BJ (cell line): ENCODE data around the gene PATZ1. TPM values are rescaled to one million over a fixed set of nuclear protein-coding genes. Genes with fewer than 3 reads are reported as not detected.

ENCODE experiments used
- CTCF ChIA-PET: fragments of 350-600 bp; formaldehyde crosslinking; extraction: SDS; loops from one replicate; lab custom pipeline; 2021; ENCODE audit warnings: antibody characterized with exemption, inconsistent platforms; lab: Yijun Ruan, JAX
- POLR2A ChIA-PET: fragments of 300-600 bp; sonication (Branson Sonifier 250); formaldehyde crosslinking; extraction: SDS; loops from one replicate; lab custom pipeline; 2021; ENCODE audit warnings: antibody characterized with exemption; lab: Charles Lee
- DNase-seq: peaks from one replicate; pipeline ENCODE4 v3.0.0-alpha.2; 2011; ENCODE audit warnings: low read depth
- H3K27me3 ChIP-seq: 2 replicates; pipeline ENCODE4 v1.6.0; 2011; ENCODE audit warnings: low read length; ENCODE audit not compliant: control insufficient read depth, insufficient read depth
- H3K36me3 ChIP-seq: 2 replicates; pipeline ENCODE4 v1.5.1; 2011; ENCODE audit warnings: low read length; ENCODE audit not compliant: control insufficient read depth, insufficient read depth
- H3K4me3 ChIP-seq: 2 replicates; pipeline ENCODE4 v1.5.1; 2011; ENCODE audit warnings: low read depth, mild to moderate bottlenecking, control low read depth, low read length
- polyA plus RNA-seq: library from polyadenylated mRNA; depleted of rRNA; stranded (reverse); fragments of >200 nt; gene quantifications from 2 replicates; pipeline ENCODE4 v1.2.3, GENCODE V29; 2011
- TF ChIP-seq, protein P1 (sequence below): IDR thresholded peaks from 2 replicates; pipeline ENCODE4 v1.5.1; 2011; ENCODE audit warnings: low read depth, mild to moderate bottlenecking, control low read depth, inconsistent platforms, low read length, moderate library complexity; ENCODE audit not compliant: insufficient read depth

Gene PATZ1
- polyA plus RNA-seq, 1 experiment = 10.1 TPM

DNA sequence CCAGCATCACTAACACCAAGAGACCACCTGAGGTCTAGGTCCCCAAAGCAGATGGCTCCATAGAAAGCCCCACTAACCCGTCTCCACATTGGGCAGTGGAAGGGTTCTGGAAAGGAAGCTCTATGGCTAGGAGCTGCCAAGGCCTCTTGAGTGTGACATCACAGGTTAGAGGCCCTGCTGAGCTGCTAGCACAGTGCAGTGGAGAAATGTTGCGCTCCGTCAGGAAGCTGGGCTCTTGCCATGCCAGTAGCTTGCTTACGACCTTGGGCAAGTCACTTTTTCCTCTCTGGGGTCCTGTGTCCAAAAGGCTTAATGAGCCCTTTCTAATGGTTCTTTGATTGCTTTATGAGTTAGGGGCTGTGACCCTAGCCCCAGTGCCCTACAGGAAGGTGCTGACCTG is 64.4 kb downstream of the PATZ1 start:
- DNase-seq = no peak
- Histone ChIP-seq H3K36me3 (peaks cover 16% of the 10 kb centered on the region), H3K27me3 (no peaks in the 10 kb centered on the region), H3K4me3 (no peak overlapping the region)
- POLR2A ChIA-PET = no interaction called here
- CTCF ChIA-PET = interaction anchor here (0.6 to 5.7 kb wide), 5 partner anchors 7 to 130 kb away, joined by 3 to 64 read pairs (median 4); no protein-coding TSS in a partner anchor
- TF ChIP-seq, protein P1, sequence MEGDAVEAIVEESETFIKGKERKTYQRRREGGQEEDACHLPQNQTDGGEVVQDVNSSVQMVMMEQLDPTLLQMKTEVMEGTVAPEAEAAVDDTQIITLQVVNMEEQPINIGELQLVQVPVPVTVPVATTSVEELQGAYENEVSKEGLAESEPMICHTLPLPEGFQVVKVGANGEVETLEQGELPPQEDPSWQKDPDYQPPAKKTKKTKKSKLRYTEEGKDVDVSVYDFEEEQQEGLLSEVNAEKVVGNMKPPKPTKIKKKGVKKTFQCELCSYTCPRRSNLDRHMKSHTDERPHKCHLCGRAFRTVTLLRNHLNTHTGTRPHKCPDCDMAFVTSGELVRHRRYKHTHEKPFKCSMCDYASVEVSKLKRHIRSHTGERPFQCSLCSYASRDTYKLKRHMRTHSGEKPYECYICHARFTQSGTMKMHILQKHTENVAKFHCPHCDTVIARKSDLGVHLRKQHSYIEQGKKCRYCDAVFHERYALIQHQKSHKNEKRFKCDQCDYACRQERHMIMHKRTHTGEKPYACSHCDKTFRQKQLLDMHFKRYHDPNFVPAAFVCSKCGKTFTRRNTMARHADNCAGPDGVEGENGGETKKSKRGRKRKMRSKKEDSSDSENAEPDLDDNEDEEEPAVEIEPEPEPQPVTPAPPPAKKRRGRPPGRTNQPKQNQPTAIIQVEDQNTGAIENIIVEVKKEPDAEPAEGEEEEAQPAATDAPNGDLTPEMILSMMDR = no peak

DNA sequence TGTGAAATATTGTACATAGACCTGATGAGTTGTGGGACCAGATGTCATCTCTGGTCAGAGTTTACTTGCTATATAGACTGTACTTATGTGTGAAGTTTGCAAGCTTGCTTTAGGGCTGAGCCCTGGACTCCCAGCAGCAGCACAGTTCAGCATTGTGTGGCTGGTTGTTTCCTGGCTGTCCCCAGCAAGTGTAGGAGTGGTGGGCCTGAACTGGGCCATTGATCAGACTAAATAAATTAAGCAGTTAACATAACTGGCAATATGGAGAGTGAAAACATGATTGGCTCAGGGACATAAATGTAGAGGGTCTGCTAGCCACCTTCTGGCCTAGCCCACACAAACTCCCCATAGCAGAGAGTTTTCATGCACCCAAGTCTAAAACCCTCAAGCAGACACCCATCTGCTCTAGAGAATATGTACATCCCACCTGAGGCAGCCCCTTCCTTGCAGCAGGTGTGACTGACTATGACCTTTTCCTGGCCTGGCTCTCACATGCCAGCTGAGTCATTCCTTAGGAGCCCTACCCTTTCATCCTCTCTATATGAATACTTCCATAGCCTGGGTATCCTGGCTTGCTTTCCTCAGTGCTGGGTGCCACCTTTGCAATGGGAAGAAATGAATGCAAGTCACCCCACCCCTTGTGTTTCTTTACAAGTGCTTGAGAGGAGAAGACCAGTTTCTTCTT is 66.2 kb downstream of the PATZ1 start:
- H3K36me3 ChIP-seq = peaks cover 17% of the 10 kb centered on the region

DNA sequence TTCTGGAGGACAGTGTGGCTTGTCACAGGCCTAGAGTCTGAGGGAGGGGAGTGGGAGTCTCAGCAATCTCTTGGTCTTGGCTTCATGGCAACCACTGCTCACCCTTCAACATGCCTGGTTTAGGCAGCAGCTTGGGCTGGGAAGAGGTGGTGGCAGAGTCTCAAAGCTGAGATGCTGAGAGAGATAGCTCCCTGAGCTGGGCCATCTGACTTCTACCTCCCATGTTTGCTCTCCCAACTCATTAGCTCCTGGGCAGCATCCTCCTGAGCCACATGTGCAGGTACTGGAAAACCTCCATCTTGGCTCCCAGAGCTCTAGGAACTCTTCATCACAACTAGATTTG is 66.8 kb downstream of the PATZ1 start:
- TF ChIP-seq, protein P1 = no peak
- Histone ChIP-seq H3K4me3 (no peak overlapping the region), H3K27me3 (no peaks in the 10 kb centered on the region), H3K36me3 (peaks cover 17% of the 10 kb centered on the region)
- POLR2A ChIA-PET = no interaction called here
- DNase-seq = no peak
- CTCF ChIA-PET = interaction anchor here (0.7 to 1.8 kb wide), 3 partner anchors 9 to 190 kb away, joined by 3 to 6 read pairs (median 4); partner anchors contain the start of gene LIMK2

More for the DNA sequence above, 66.2 kb downstream of the PATZ1 start:
- no peak overlapping the region for H3K4me3 ChIP-seq
- CTCF ChIA-PET = interaction anchor here (0.7 to 1.8 kb wide), 3 partner anchors 9 to 191 kb away, joined by 4 to 6 read pairs (median 4); no protein-coding TSS in a partner anchor
- no peak for DNase-seq
- no peaks in the 10 kb centered on the region for H3K27me3 ChIP-seq
- POLR2A ChIA-PET = no interaction called here
- TF ChIP-seq, protein P1 = no peak

DNA sequence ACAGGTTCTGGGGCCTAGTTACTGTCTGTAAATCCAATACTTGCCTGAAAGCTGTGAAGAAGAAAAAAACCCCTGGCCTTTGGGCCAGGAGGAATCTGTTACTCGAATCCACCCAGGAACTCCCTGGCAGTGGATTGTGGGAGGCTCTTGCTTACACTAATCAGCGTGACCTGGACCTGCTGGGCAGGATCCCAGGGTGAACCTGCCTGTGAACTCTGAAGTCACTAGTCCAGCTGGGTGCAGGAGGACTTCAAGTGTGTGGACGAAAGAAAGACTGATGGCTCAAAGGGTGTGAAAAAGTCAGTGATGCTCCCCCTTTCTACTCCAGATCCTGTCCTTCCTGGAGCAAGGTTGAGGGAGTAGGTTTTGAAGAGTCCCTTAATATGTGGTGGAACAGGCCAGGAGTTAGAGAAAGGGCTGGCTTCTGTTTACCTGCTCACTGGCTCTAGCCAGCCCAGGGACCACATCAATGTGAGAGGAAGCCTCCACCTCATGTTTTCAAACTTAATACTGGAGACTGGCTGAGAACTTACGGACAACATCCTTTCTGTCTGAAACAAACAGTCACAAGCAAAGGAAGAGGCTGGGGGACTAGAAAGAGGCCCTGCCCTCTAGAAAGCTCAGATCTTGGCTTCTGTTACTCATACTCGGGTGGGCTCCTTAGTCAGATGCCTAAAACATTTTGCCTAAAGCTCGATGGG is 67.4 kb downstream of the PATZ1 start:
- H3K27me3 ChIP-seq = no peaks in the 10 kb centered on the region
- TF ChIP-seq, protein P1 = no peak
- H3K4me3 ChIP-seq = no peak overlapping the region
- CTCF ChIA-PET = interaction anchor here (0.7 to 2.0 kb wide), 4 partner anchors 8 to 190 kb away, joined by 3 to 6 read pairs (median 5); partner anchors contain the start of genes LIMK2 and SELENOM
- POLR2A ChIA-PET = no interaction called here
- no peak for DNase-seq
- peaks cover 17% of the 10 kb centered on the region for H3K36me3 ChIP-seq

DNA sequence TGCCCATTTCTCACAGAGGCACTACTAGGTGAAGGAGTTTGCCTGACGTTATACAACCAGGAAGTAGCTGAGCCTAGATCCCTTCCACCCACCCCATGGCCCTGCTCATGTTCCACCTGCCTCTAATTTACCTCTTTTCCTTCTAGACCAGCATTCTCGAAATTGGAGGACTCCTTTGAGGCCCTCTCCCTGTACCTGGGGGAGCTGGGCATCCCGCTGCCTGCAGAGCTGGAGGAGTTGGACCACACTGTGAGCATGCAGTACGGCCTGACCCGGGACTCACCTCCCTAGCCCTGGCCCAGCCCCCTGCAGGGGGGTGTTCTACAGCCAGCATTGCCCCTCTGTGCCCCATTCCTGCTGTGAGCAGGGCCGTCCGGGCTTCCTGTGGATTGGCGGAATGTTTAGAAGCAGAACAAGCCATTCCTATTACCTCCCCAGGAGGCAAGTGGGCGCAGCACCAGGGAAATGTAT is 68.0 kb downstream of the PATZ1 start:
- no peak overlapping the region for H3K4me3 ChIP-seq
- ChIA-PET CTCF (interaction anchor here (1.6 to 2.0 kb wide), 2 partner anchors 27 to 171 kb away, joined by 3 to 6 read pairs; partner anchors contain the start of gene SELENOM), POLR2A (no interaction called here)
- peaks cover 20% of the 10 kb centered on the region for H3K36me3 ChIP-seq
- no peaks in the 10 kb centered on the region for H3K27me3 ChIP-seq
- TF ChIP-seq, protein P1 = no peak
- no peak for DNase-seq
